ENCODE measurements around the gene CNBD2. TPM values are rescaled to one million over a fixed set of nuclear protein-coding genes. Genes with fewer than 3 reads are reported as not detected.
"Not testable (repeated sequence)": the region's sequence is repeated elsewhere in the genome, so short reads cannot be mapped to it uniquely, and the experiment has no call there.

Gene CNBD2
- total and polyA plus RNA-seq, 4 donors: 2.2 to 3.1 (median 2.5) TPM

DNA sequence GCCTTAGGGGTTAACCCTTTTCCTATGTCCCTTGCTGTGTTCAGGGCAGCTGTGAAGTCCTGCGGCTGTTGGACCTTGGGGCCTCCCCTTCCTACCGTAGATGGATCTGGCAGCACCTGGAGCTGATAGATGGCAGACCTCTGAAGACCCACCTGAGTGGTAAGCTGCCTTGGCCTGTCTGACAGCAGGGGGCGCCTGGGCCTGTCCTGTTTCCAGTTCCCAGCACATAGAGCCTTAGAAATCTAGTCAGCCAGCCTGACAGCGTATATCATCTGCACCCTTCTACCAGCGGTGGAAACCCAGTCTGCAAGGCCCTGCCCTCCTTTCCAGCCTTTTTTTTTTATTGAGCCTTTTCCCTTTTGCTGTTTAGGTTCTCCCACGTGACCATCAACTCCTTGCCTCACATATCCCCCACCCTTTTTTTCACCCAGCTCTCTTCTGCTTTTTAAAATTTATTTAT is 26.6 kb downstream of the CNBD2 start:
- H3K36me3 ChIP-seq (ENCODE audit: control insufficient read depth in 4 of 4, insufficient read depth in 3 of 4, low read depth in 1 of 4, low read length in 3 of 4): no peaks in the 10 kb centered on the region
- WGBS: 4% methylated on average over 6 of the region's 6 CpGs
- peak; percentile 84 for DNase-seq (ENCODE audit: low spot score)
- H3K9me3 ChIP-seq (ENCODE audit: control insufficient read depth in 4 of 4, low read length in 3 of 4): no peaks in the 10 kb centered on the region
- H3K27me3 ChIP-seq (ENCODE audit: control insufficient read depth in 4 of 4, insufficient read depth in 4 of 4, low read length in 3 of 4): no peaks in the 10 kb centered on the region
- no peak overlapping the region for H3K9ac ChIP-seq (ENCODE audit: low read depth in 1 of 2, low read length in 2 of 2)
- TF ChIP-seq, protein P1, sequence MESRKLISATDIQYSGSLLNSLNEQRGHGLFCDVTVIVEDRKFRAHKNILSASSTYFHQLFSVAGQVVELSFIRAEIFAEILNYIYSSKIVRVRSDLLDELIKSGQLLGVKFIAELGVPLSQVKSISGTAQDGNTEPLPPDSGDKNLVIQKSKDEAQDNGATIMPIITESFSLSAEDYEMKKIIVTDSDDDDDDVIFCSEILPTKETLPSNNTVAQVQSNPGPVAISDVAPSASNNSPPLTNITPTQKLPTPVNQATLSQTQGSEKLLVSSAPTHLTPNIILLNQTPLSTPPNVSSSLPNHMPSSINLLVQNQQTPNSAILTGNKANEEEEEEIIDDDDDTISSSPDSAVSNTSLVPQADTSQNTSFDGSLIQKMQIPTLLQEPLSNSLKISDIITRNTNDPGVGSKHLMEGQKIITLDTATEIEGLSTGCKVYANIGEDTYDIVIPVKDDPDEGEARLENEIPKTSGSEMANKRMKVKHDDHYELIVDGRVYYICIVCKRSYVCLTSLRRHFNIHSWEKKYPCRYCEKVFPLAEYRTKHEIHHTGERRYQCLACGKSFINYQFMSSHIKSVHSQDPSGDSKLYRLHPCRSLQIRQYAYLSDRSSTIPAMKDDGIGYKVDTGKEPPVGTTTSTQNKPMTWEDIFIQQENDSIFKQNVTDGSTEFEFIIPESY (IDR thresholded peaks at IDR 0.05): no peak
- TF ChIP-seq GABPA (IDR thresholded peaks at IDR 0.05 in 1 of 2, conservative IDR thresholded peaks at IDR 0.05 in 1 of 2) (no peak), FOXA1 (IDR thresholded peaks at IDR 0.05) (no peak), HNF4G (IDR thresholded peaks at IDR 0.05) (no peak), TAF1 (conservative IDR thresholded peaks at IDR 0.05) (no peak), JUND (IDR thresholded peaks at IDR 0.05) (no peak), HNF4A (conservative IDR thresholded peaks at IDR 0.05) (no peak), RXRA (IDR thresholded peaks at IDR 0.05) (no peak), SP1 (IDR thresholded peaks at IDR 0.05) (no peak), EGR1 (IDR thresholded peaks at IDR 0.05; ENCODE audit: low read depth in 2 of 2) (no peak), FOXA2 (IDR thresholded peaks at IDR 0.05) (no peak), RAD21 (IDR thresholded peaks at IDR 0.05) (peak; percentile 93 to 96)
- TF ChIP-seq, protein P2, sequence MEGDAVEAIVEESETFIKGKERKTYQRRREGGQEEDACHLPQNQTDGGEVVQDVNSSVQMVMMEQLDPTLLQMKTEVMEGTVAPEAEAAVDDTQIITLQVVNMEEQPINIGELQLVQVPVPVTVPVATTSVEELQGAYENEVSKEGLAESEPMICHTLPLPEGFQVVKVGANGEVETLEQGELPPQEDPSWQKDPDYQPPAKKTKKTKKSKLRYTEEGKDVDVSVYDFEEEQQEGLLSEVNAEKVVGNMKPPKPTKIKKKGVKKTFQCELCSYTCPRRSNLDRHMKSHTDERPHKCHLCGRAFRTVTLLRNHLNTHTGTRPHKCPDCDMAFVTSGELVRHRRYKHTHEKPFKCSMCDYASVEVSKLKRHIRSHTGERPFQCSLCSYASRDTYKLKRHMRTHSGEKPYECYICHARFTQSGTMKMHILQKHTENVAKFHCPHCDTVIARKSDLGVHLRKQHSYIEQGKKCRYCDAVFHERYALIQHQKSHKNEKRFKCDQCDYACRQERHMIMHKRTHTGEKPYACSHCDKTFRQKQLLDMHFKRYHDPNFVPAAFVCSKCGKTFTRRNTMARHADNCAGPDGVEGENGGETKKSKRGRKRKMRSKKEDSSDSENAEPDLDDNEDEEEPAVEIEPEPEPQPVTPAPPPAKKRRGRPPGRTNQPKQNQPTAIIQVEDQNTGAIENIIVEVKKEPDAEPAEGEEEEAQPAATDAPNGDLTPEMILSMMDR (IDR thresholded peaks at IDR 0.05; ENCODE audit: low read depth, low read length, missing input control): peak; percentile 86
- TF ChIP-seq, protein P3, sequence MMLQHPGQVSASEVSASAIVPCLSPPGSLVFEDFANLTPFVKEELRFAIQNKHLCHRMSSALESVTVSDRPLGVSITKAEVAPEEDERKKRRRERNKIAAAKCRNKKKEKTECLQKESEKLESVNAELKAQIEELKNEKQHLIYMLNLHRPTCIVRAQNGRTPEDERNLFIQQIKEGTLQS (IDR thresholded peaks at IDR 0.05): no peak
- TF ChIP-seq, protein P4, sequence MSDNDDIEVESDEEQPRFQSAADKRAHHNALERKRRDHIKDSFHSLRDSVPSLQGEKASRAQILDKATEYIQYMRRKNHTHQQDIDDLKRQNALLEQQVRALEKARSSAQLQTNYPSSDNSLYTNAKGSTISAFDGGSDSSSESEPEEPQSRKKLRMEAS (IDR thresholded peaks at IDR 0.05): no peak
- H3K4me1 ChIP-seq (ENCODE audit: control insufficient read depth in 4 of 4, insufficient read depth in 4 of 4, low read length in 3 of 4): peaks cover 0 to 3% (median 0%) of the 10 kb centered on the region in 4 donors
- H3K27ac ChIP-seq (ENCODE audit: low read depth in 1 of 2, low read length in 2 of 2): no peak overlapping the region
- no peak overlapping the region for H3K4me3 ChIP-seq (ENCODE audit: low read depth in 1 of 3, low read length in 3 of 3)

GRCh38 chr20:35996492-35996891 is 28.1 kb downstream of the CNBD2 start:
- H3K27ac ChIP-seq (ENCODE audit: low read depth in 1 of 2, low read length in 2 of 2); H3K36me3 ChIP-seq (ENCODE audit: control insufficient read depth in 4 of 4, insufficient read depth in 3 of 4, low read depth in 1 of 4, low read length in 3 of 4); DNase-seq (ENCODE audit: low spot score); H3K4me1 ChIP-seq (ENCODE audit: control insufficient read depth in 4 of 4, insufficient read depth in 4 of 4, low read length in 3 of 4); H3K27me3 ChIP-seq (ENCODE audit: control insufficient read depth in 4 of 4, insufficient read depth in 4 of 4, low read length in 3 of 4); H3K9me3 ChIP-seq (ENCODE audit: control insufficient read depth in 4 of 4, low read length in 3 of 4); H3K4me3 ChIP-seq (ENCODE audit: low read depth in 1 of 3, low read length in 3 of 3); H3K9ac ChIP-seq (ENCODE audit: low read depth in 1 of 2, low read length in 2 of 2): not testable (repeated sequence)
- 92% methylated on average over 8 of the region's 8 CpGs for WGBS

DNA sequence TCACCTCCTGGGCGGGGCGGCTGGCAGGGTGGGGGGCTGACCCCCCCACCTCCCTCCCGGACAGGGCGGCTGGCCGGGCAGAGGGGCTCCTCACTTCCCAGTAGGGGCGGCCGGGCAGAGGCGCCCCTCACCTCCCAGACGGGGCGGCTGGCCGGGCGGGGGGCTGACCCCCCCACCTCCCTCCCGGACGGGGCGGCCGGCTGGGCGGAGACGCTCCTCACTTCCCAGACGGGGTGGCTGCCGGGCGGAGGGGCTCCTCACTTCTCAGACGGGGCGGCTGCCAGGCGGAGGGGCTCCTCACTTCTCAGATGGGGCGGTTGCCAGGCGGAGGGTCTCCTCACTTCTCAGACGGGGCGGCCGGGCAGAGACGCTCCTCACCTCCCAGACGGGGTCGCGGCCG is 32.9 kb downstream of the CNBD2 start:
- not testable (repeated sequence) for H3K4me1 ChIP-seq (ENCODE audit: control insufficient read depth in 4 of 4, insufficient read depth in 4 of 4, low read length in 3 of 4); H3K27me3 ChIP-seq (ENCODE audit: control insufficient read depth in 4 of 4, insufficient read depth in 4 of 4, low read length in 3 of 4); H3K27ac ChIP-seq (ENCODE audit: low read depth in 1 of 2, low read length in 2 of 2); H3K9ac ChIP-seq (ENCODE audit: low read depth in 1 of 2, low read length in 2 of 2); H3K4me3 ChIP-seq (ENCODE audit: low read depth in 1 of 3, low read length in 3 of 3); DNase-seq (ENCODE audit: low spot score); H3K36me3 ChIP-seq (ENCODE audit: control insufficient read depth in 4 of 4, insufficient read depth in 3 of 4, low read depth in 1 of 4, low read length in 3 of 4); H3K9me3 ChIP-seq (ENCODE audit: control insufficient read depth in 4 of 4, low read length in 3 of 4)
- WGBS: 96% methylated on average over 22 of the region's 34 CpGs
